Astrocyte of the spinal cord (primary cell): ENCODE data around the gene TMEM273.
A peak's percentile ranks its signal among the peaks of the same experiment; 100 is the strongest.

ENCODE experiments used
- DNase-seq: peaks from one replicate; pipeline ENCODE4 v3.0.0; 2011; ENCODE audit warnings: low read depth, low spot score
- H3K4me3 ChIP-seq: 2 replicates; pipeline ENCODE4 v1.5.1; 2011; ENCODE audit warnings: low read depth, mild to moderate bottlenecking, low read length, moderate library complexity
- CTCF ChIP-seq: IDR thresholded peaks from 2 replicates; pipeline ENCODE4 v1.5.1; 2012; ENCODE audit warnings: low read depth, mild to moderate bottlenecking, low read length, inconsistent platforms
- in situ Hi-C: cut with HindIII; loops from 2 replicates; pipeline ENCODE4 v1.10.0; 2017; ENCODE audit warnings: low sequenced_read_pairs

Gene TMEM273

GRCh38 chr10:49114718-49115014 is 73.5 kb downstream of the TMEM273 start:
- H3K4me3 ChIP-seq = peak overlapping the region; percentile 52
- TF ChIP-seq CTCF = no peak
- in situ Hi-C loops = no loop called here
- DNase-seq = no peak

- no peak overlapping the region for H3K4me3 ChIP-seq
- TF ChIP-seq CTCF = no peak
- in situ Hi-C loops = no loop called here
- DNase-seq = no peak
Observed at GRCh38 chr10:49113741-49114141, 74.5 kb downstream of the TMEM273 start.

- DNase-seq = no peak
- H3K4me3 ChIP-seq = no peak overlapping the region
- TF ChIP-seq CTCF = no peak
- in situ Hi-C loops = no loop called here
Observed at GRCh38 chr10:49112851-49113250, 75.3 kb downstream of the TMEM273 start.

GRCh38 chr10:49112098-49112497 is 76.1 kb downstream of the TMEM273 start:
- H3K4me3 ChIP-seq = no peak overlapping the region
- in situ Hi-C loops = no loop called here
- TF ChIP-seq CTCF = no peak
- no peak for DNase-seq

GRCh38 chr10:49111320-49111698 is 76.9 kb downstream of the TMEM273 start:
- in situ Hi-C loops = no loop called here
- no peak for DNase-seq
- no peak overlapping the region for H3K4me3 ChIP-seq
- no peak for TF ChIP-seq CTCF

GRCh38 chr10:49110684-49111319 is 77.4 kb downstream of the TMEM273 start:
- H3K4me3 ChIP-seq = no peak overlapping the region
- TF ChIP-seq CTCF = no peak
- no peak for DNase-seq
- in situ Hi-C loops = no loop called here
